ENCODE results near the gene SDK1. TPM values are rescaled to one million over a fixed set of nuclear protein-coding genes. Genes with fewer than 3 reads are reported as not detected.

SDK1 gene
- total RNA-seq, 4 donors from 2014 or later, result 7.5 to 35.0 (median 10.2) TPM

GRCh38 chr7:4205828-4206227 lies 904.8 kb downstream of the SDK1 start:
- TF ChIP-seq CTCF (IDR thresholded peaks at IDR 0.05; ENCODE audit: low read depth), result no peak

- TF ChIP-seq CTCF (IDR thresholded peaks at IDR 0.05; ENCODE audit: low read depth), result no peak
These were observed 906.0 kb downstream of the SDK1 start for GRCh38 chr7:4207011-4207410.

GRCh38 chr7:4208086-4208485 lies 907.0 kb downstream of the SDK1 start:
- no peak for TF ChIP-seq CTCF (IDR thresholded peaks at IDR 0.05; ENCODE audit: low read depth)

GRCh38 chr7:4208586-4208985 lies 907.5 kb downstream of the SDK1 start:
- TF ChIP-seq CTCF (IDR thresholded peaks at IDR 0.05; ENCODE audit: low read depth), result no peak

- TF ChIP-seq CTCF (IDR thresholded peaks at IDR 0.05; ENCODE audit: low read depth), result no peak
These were observed 908.1 kb downstream of the SDK1 start for GRCh38 chr7:4209126-4209525.

GRCh38 chr7:4209966-4210365 lies 908.9 kb downstream of the SDK1 start:
- no peak for TF ChIP-seq CTCF (IDR thresholded peaks at IDR 0.05; ENCODE audit: low read depth)

- no peak for TF ChIP-seq CTCF (IDR thresholded peaks at IDR 0.05; ENCODE audit: low read depth)
These were observed 909.8 kb downstream of the SDK1 start for GRCh38 chr7:4210821-4211220.
